ENCODE data around the gene ZNF148. TPM values are rescaled to one million over a fixed set of nuclear protein-coding genes. Genes with fewer than 3 reads are reported as not detected.
"Not testable (repeated sequence)": the region's sequence is repeated elsewhere in the genome, so short reads cannot be mapped to it uniquely, and the experiment has no call there.

ZNF148 gene
- total RNA-seq, 2 donors from 2014 or later, result 27.1 to 35.1 TPM

GRCh38 chr3:125349556-125350165, 25.5 kb downstream of the ZNF148 start:
- TF ChIP-seq, protein P1, sequence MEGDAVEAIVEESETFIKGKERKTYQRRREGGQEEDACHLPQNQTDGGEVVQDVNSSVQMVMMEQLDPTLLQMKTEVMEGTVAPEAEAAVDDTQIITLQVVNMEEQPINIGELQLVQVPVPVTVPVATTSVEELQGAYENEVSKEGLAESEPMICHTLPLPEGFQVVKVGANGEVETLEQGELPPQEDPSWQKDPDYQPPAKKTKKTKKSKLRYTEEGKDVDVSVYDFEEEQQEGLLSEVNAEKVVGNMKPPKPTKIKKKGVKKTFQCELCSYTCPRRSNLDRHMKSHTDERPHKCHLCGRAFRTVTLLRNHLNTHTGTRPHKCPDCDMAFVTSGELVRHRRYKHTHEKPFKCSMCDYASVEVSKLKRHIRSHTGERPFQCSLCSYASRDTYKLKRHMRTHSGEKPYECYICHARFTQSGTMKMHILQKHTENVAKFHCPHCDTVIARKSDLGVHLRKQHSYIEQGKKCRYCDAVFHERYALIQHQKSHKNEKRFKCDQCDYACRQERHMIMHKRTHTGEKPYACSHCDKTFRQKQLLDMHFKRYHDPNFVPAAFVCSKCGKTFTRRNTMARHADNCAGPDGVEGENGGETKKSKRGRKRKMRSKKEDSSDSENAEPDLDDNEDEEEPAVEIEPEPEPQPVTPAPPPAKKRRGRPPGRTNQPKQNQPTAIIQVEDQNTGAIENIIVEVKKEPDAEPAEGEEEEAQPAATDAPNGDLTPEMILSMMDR (IDR thresholded peaks at IDR 0.05), result no peak
- ATAC-seq (ENCODE audit: insufficient number of reproducible peaks, low FRiP score, low read depth) (no peak), DNase-seq (ENCODE audit: low spot score) (no peak)

DNA sequence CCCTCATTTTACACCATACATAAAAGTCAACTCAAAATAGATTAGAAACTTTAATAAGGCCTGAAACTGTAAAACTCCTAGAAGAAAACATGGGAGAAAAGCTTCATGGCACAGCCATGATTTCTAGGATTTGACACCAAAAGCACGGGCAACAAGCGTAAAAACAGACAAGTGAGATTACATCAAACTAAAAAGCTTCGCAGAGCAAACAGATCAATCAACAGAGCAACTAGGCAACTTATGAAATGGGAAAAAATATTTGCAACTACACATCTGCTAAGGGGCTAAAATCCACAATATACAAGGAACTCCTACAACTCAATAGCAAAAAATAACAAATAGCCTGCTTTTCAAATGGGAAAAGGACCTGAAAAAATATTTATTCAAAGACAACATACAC, 26.1 kb downstream of the ZNF148 start:
- Histone ChIP-seq H3K9me3 (no peaks in the 10 kb centered on the region), H3K36me3 (no peaks in the 10 kb centered on the region), H3K4me3 (no peak overlapping the region), H3K4me1 (ENCODE audit: control insufficient read depth in 1 of 2, low read depth in 2 of 2) (peaks cover 11 to 44% of the 10 kb centered on the region in 2 donors), H3K27ac (peak overlapping the region in 1 of 2 donors; percentile 3), H3K27me3 (replicated peaks; ENCODE audit: insufficient read depth) (no peaks in the 10 kb centered on the region)
- TF ChIP-seq, protein P1 (IDR thresholded peaks at IDR 0.05), result no peak
- no peak for ATAC-seq (ENCODE audit: insufficient number of reproducible peaks, low FRiP score, low read depth)
- DNase-seq (ENCODE audit: low spot score), result no peak

More at GRCh38 chr3:125349556-125350165, 25.5 kb downstream of the ZNF148 start:
- H3K36me3 ChIP-seq, result no peaks in the 10 kb centered on the region
- no peak overlapping the region for H3K4me3 ChIP-seq
- H3K9me3 ChIP-seq, result no peaks in the 10 kb centered on the region
- H3K27ac ChIP-seq, result no peak overlapping the region
- no peaks in the 10 kb centered on the region for H3K27me3 ChIP-seq (replicated peaks; ENCODE audit: insufficient read depth)
- peaks cover 11 to 50% of the 10 kb centered on the region in 2 donors for H3K4me1 ChIP-seq (ENCODE audit: control insufficient read depth in 1 of 2, low read depth in 2 of 2)

DNA sequence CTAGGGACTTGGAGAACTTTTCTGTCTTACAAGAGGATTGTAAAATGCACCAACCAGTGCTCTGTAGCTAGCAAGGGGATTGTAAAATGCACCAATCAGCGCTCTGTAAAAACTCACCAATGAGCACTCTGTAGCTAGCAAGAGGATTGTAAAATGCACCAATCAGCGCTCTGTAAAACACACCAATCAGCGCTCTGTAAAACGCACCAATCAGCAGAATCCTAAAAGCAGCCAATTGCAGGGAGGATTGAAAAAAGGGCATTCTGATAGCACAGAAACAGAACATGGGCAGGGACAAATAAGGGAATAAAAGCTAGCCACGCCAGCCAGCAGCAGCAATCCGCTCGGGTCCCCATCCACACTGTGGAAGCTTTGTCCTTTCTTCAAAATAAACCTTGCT, 31.8 kb downstream of the ZNF148 start:
- not testable (repeated sequence) for H3K27me3 ChIP-seq (replicated peaks; ENCODE audit: insufficient read depth); H3K4me1 ChIP-seq (ENCODE audit: control insufficient read depth in 1 of 2, low read depth in 2 of 2); H3K27ac ChIP-seq; H3K9me3 ChIP-seq; H3K36me3 ChIP-seq; ATAC-seq (ENCODE audit: insufficient number of reproducible peaks, low FRiP score, low read depth); H3K4me3 ChIP-seq; DNase-seq (ENCODE audit: low spot score)

GRCh38 chr3:125340121-125340520, 35.0 kb downstream of the ZNF148 start:
- no peaks in the 10 kb centered on the region for H3K36me3 ChIP-seq
- no peak overlapping the region for H3K27ac ChIP-seq
- DNase-seq (ENCODE audit: low spot score), result no peak
- H3K4me3 ChIP-seq, result no peak overlapping the region
- peaks cover 6 to 10% of the 10 kb centered on the region in 2 donors for H3K4me1 ChIP-seq (ENCODE audit: control insufficient read depth in 1 of 2, low read depth in 2 of 2)
- no peak for ATAC-seq (ENCODE audit: insufficient number of reproducible peaks, low FRiP score, low read depth)
- TF ChIP-seq, protein P1 (IDR thresholded peaks at IDR 0.05), result no peak
- no peaks in the 10 kb centered on the region for H3K27me3 ChIP-seq (replicated peaks; ENCODE audit: insufficient read depth)
- H3K9me3 ChIP-seq, result no peaks in the 10 kb centered on the region

DNA sequence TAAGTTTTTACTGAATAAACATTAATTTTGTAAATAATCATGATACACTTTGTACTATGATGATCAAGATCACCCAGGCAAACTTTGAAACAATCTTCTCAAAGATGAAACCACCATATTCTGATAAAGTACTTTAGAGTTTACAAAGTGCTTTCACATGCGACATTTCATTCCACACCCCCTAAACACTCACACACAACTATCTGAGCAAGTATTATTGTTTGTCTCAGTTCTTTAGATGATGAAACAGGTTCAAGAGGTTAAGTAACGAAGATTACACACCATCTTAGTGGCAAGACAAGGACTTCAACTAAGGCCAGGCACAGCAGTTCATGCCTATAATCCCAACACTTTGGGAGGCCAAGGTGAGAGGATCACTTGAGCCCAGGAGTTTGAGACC, 37.6 kb downstream of the ZNF148 start:
- no peaks in the 10 kb centered on the region for H3K27me3 ChIP-seq (replicated peaks; ENCODE audit: insufficient read depth)
- H3K36me3 ChIP-seq, result no peaks in the 10 kb centered on the region
- no peak overlapping the region for H3K27ac ChIP-seq
- no peaks in the 10 kb centered on the region for H3K9me3 ChIP-seq
- TF ChIP-seq, protein P1 (IDR thresholded peaks at IDR 0.05), result no peak
- DNase-seq (ENCODE audit: low spot score) (no peak), ATAC-seq (ENCODE audit: insufficient number of reproducible peaks, low FRiP score, low read depth) (no peak)
- H3K4me3 ChIP-seq, result no peak overlapping the region
- H3K4me1 ChIP-seq (ENCODE audit: control insufficient read depth in 1 of 2, low read depth in 2 of 2), result peaks cover 9 to 28% of the 10 kb centered on the region in 2 donors

Measured in thoracic aorta (tissue), 2 donors.